Vagina (tissue), 2 donors: ENCODE data around the gene WDR1.

Experiments used
- POLR2A ChIP-seq, 2 donors: fragments of 450-650 bp; IDR thresholded peaks; one replicate each; pipeline ENCODE4 v1.6.1; 2017; ENCODE audit warnings: antibody characterized with exemption in 2 of 2, mild to moderate bottlenecking in 2 of 2, moderate library complexity in 2 of 2
- POLR2AphosphoS5 ChIP-seq, 2 donors: sonication (generic); formaldehyde crosslinking; IDR thresholded peaks; one replicate each; pipeline ENCODE4 v1.9.0; 2017; ENCODE audit warnings: antibody characterized with exemption in 2 of 2, mild to moderate bottlenecking in 2 of 2, low read depth in 1 of 2; ENCODE audit not compliant: insufficient read depth in 1 of 2
- TF ChIP-seq, protein P1 (sequence below), 3 experiments: fragments of 450-650 bp in 2 of 3; fragments of 200-600 bp in 1 of 3; sonication (generic) in 1 of 3; IDR thresholded peaks; one replicate each; pipeline ENCODE4 v1.5.1; 2017 to 2019; ENCODE audit warnings: antibody characterized with exemption in 3 of 3, mild to moderate bottlenecking in 2 of 3, moderate library complexity in 2 of 3

DNA sequence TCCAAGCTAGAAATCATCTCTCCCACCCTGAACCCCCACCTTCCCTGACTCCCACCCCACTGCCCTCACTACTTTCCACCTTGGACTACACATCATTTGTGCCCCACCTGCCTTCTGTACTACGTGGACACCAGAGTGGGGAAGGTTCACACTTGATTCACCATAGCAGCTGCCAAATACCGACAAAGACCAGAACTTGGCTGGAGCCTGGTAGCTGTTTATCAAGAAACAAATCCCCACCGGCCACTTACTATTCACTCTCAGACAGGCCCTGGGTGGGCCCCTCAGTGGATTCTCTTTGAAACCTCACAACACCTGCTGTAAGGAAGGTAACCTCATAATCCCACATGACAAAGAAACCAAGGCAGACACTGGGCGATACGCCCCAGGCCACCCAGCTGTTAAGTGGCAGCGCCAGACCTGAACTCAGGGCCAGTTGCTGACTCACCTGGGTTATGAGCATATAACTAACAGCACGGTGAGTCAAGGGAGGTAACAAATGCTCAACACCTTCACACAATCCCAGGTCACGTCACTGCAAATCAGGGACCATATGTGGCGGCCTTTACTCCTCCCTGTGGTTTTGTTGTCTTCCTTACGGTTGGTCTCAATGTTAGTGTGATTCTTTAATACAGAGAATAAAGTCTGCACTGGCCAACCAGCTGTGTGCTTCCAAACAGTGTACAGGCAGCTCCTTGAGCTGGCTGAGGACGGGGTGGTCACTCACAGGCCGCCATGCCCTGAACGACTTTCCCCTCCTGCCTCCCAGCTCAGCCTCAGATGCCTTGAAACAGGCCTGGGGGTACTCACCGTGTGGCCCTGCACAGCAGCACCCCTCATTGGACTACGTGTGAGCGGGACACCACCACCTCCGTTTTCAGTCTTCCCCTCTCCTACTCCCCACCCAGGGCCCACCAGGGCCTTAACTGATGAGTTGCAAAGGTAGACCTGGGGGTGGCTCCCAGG is 7.5 kb downstream of the WDR1 start:
- no peak for TF ChIP-seq POLR2AphosphoS5 (IDR thresholded peaks at IDR 0.05; ENCODE audit: insufficient read depth in 1 of 2, low read depth in 1 of 2)
- TF ChIP-seq, protein P1, sequence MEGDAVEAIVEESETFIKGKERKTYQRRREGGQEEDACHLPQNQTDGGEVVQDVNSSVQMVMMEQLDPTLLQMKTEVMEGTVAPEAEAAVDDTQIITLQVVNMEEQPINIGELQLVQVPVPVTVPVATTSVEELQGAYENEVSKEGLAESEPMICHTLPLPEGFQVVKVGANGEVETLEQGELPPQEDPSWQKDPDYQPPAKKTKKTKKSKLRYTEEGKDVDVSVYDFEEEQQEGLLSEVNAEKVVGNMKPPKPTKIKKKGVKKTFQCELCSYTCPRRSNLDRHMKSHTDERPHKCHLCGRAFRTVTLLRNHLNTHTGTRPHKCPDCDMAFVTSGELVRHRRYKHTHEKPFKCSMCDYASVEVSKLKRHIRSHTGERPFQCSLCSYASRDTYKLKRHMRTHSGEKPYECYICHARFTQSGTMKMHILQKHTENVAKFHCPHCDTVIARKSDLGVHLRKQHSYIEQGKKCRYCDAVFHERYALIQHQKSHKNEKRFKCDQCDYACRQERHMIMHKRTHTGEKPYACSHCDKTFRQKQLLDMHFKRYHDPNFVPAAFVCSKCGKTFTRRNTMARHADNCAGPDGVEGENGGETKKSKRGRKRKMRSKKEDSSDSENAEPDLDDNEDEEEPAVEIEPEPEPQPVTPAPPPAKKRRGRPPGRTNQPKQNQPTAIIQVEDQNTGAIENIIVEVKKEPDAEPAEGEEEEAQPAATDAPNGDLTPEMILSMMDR (IDR thresholded peaks at IDR 0.05) = no peak
- TF ChIP-seq POLR2A (IDR thresholded peaks at IDR 0.05) = no peak
